Right ventricle myocardium inferior (tissue), 1 donor: Measurements from ENCODE around the gene ZNF428. TPM values are rescaled to one million over a fixed set of nuclear protein-coding genes. Genes with fewer than 3 reads are reported as not detected.

Source experiments
- ATAC-seq: fragments of 200-7000 bp; cut with Tn5 transposase; one replicate; pipeline ENCODE4 v1.9.1; 2020; ENCODE audit warnings: mild to moderate bottlenecking, moderate library complexity
- DNase-seq: peaks from one replicate; pipeline ENCODE4 v3.0.0; 2021; ENCODE audit errors: missing footprints
- intact Hi-C: fragments of 100-400 bp; cut with DNase I; formaldehyde crosslinking; loops from one replicate; pipeline ENCODE4 v1.11.0; 2022
- total RNA-seq: library from RNA; stranded (reverse); fragmentation: NEBNext Ultra II Directional; extraction: Animal tissue kit (Norgen Biotek cat#: 25700); gene quantifications from one replicate; pipeline ENCODE4 v1.2.1, GENCODE V29; 2021
- donor health status: DM: no; HTN: yes; CAD: no; lungs with severe emphysema.

The ZNF428 gene
- total RNA-seq, 1 donor from 2014 or later, result 32.9 TPM

- intact Hi-C loops, result no loop called here
- no peak for DNase-seq
- ATAC-seq, result no peak
Observed at GRCh38 chr19:43578787-43579186, 40.6 kb downstream of the ZNF428 start.

- intact Hi-C loops, result loop anchor here (1.0 kb wide), 1 partner anchor 20 kb away; the partner anchor contains the start of genes IRGQ and ZNF576
- DNase-seq, result peak; percentile 59
- ATAC-seq, result no peak
Observed at GRCh38 chr19:43575955-43576878, 43.2 kb downstream of the ZNF428 start.

- ATAC-seq (peak; percentile 99), DNase-seq (peak; percentile 99)
- intact Hi-C loops, result loop anchor here (1.0 kb wide), 1 partner anchor 21 kb away; the partner anchor contains the start of genes IRGQ and ZNF576
Observed at GRCh38 chr19:43575156-43575950, 44.1 kb downstream of the ZNF428 start, which contains the start of the genes PINLYP and XRCC1. Gene PINLYP, plus strand, starts transcription at chr19:43575801. Its CDS starts 1,391 bp downstream, at chr19:43577192. Gene XRCC1, minus strand, starts transcription at chr19:43575527. Its CDS starts 69 bp downstream, at chr19:43575458.

- ATAC-seq (no peak), DNase-seq (no peak)
- intact Hi-C loops, result loop anchor here (1.0 kb wide), 1 partner anchor 22 kb away; the partner anchor contains the start of genes IRGQ and ZNF576
Observed at GRCh38 chr19:43574424-43575155, 44.8 kb downstream of the ZNF428 start.

- ATAC-seq (no peak), DNase-seq (no peak)
- intact Hi-C loops, result no loop called here
Observed at GRCh38 chr19:43572171-43572588, 47.2 kb downstream of the ZNF428 start.

GRCh38 chr19:43570174-43570791, 49.1 kb downstream of the ZNF428 start:
- no peak for DNase-seq
- intact Hi-C loops, result no loop called here
- ATAC-seq, result no peak

GRCh38 chr19:43569657-43570056, 49.8 kb downstream of the ZNF428 start:
- intact Hi-C loops, result no loop called here
- DNase-seq (no peak), ATAC-seq (no peak)

GRCh38 chr19:43564800-43565199, 54.6 kb downstream of the ZNF428 start:
- DNase-seq, result no peak
- intact Hi-C loops, result no loop called here
- ATAC-seq, result no peak

GRCh38 chr19:43563816-43564457, 55.5 kb downstream of the ZNF428 start:
- intact Hi-C loops, result no loop called here
- DNase-seq, result no peak
- ATAC-seq, result no peak

GRCh38 chr19:43562698-43563241, 56.7 kb downstream of the ZNF428 start:
- intact Hi-C loops, result no loop called here
- peak; percentile 94 for ATAC-seq

GRCh38 chr19:43562226-43562697, 57.2 kb downstream of the ZNF428 start:
- intact Hi-C loops, result no loop called here
- no peak for ATAC-seq
- DNase-seq, result no peak

More at GRCh38 chr19:43562698-43563241, 56.7 kb downstream of the ZNF428 start:
- DNase-seq, result peak; percentile 92

- ATAC-seq (no peak), DNase-seq (no peak)
- intact Hi-C loops, result no loop called here
Observed at GRCh38 chr19:43561139-43561970, 58.1 kb downstream of the ZNF428 start.

GRCh38 chr19:43560687-43561086, 58.7 kb downstream of the ZNF428 start:
- intact Hi-C loops, result no loop called here
- ATAC-seq, result no peak
- DNase-seq, result no peak
